Superior temporal gyrus (tissue), 1 donor: Measurements from ENCODE around the gene STAM2.
"Not testable (repeated sequence)": the region's sequence is repeated elsewhere in the genome, so short reads cannot be mapped to it uniquely, and the experiment has no call there.

Experiments
- DNase-seq: peaks from one replicate; pipeline ENCODE4 v3.0.0-alpha.2; 2016; ENCODE audit errors: extremely low spot score

STAM2 gene

DNA sequence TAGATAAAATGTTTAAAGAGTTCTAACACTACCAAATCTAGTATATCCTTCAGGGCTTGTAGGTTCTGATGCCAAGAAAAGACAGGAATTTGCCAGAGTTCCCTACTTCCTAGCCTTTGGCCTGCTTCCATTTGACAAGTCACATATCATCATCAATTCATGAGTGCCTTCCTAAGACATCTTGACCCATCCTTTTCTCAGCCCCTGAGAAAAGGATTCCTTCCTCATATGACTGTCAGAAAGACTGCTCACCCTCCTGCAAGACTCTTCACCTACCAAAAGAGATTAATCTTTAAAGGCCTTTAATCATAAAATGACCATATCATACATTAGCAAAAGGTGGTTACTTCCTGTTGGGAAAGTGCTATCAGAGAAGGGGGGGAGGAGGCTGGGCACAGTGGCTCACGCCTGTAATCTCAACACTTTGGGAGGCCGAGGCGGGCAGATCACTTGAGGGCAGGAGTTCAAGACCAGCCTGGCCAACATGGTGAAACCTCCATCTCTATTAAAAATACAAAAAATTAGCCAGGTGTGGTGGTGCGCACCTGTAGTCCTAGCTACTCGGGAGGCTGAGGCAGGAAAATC is 3.3 kb downstream of the STAM2 start:
- not testable (repeated sequence) for DNase-seq

DNA sequence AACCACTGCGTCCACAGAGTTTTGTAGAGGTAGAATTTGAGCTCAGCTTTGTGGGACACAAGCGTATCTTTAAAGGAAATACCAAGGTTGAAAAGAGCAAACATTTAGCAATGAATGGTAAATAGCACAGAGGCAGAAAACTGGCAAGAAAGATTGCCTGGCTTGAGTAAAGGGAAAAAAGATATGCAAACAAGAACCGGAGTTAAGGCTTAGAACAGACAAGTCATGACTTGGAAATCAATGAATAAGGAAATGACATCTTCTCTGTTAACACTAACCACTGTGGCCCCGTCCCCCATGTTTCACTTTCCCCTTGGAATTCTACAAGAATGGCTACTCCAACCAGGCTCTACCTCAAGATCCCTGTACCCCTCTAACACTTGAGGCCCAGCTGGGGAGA is 3.8 kb downstream of the STAM2 start:
- no peak for DNase-seq

DNA sequence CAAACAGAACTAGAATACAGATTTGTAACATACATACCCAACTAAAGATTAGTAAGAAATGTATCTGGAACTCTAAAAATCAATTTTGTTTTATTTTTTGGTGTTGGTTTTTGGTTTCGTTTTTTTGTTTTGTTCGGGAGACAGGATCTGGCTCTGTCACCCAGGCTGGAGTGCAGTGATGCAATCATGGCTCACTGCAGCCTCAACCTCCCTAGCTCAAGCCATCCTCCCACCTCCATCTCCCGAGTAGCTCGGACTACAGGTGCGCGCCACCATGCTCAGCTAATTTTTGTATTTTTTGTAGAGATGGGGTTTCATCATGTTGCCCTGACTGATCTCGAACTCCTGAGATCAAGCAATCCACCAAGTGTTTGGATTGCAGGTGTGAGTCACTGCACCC is 6.4 kb downstream of the STAM2 start:
- DNase-seq, result not testable (repeated sequence)

DNA sequence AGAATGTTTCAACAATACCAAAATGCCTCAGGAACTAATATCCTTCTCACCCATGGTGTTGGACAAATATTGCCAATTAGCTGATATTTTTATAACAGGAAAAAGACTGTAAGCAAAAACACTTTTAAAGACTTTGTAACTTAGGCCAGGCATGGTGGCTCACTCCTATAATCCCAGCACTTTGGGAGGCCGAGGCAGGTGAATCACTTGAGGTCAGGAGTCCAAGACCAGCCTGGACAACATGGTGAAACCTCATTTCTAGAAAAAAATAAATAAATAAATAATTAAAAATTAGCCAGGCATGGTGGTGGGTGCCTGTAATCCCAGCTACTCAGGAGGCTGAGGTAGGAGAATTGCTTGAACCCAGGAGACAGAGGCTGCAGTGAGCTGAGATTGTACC is 8.1 kb downstream of the STAM2 start:
- DNase-seq, result not testable (repeated sequence)

DNA sequence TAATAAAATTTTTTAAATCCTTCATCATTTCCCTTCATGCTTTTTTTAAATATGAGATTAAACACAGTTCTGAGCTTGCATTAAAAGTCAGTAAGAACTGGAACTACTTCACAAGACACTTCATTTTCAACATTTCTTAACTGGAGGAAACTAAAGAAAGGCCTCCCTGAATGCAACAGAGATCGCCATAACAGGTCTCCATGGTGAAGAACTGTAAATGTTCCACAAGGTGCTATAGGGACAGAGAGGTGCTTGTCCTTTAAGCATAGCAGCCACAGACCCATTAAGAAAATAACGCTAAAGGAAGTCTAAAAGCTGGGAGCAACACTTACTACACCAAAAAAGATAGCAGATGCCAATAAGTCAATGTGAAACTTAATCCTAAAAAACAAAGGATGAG is 8.5 kb downstream of the STAM2 start:
- DNase-seq, result no peak

DNA sequence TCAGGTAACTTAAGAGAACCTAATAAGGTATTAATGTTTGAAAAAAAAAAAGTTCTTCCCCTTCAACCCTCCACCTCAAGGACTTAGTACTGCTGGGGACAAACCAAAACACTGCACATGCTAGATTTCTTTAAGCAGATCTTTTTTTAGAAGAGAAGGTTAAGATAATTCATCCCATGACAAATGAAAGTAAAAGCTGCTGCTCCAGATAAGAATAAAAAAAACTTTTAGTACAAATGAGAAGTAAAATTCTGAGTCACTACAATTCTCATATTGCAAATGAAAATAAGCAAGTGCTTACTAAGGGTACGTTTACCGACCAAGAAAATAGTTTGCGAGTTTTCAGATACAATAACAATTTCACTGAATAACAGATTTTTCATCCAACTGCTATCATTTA is 8.9 kb downstream of the STAM2 start:
- DNase-seq, result no peak

DNA sequence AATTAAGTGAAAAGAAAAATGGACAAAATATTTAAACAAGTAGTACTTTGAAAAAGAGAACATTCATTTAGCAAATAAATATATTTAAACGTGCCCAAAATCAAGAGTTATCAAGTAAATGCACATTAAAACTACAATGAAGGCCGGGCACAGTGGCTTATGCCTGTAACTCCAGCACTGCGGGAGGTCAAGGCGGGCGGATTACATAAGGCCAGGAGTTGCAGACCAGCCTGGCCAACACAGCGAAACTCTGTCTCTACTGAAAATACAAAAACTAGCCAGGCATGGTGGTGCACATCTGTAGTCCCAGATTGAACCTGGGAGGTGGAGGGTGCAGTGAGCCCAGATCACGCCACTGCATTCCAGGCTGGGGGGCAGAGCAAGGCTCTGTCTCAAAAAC is 9.8 kb downstream of the STAM2 start:
- DNase-seq, result no peak

DNA sequence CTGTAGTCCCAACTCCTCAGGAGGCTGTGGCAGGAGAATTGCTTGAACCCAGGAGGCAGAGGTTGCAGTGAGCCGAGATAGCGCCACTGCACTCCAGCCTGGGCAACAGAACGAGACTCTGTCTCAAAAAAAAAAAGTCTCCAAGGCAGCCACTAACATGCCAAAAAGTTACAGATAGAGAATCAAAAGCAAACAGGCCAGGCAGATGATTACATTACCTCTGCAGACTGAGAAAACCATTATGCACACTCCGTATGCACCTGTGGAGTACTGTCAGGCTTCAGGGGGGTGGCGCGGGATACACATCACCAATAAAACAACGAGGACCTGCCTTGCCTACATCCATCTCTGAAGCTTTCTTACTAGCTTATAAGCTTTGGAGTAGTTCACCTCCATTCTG is 10.3 kb downstream of the STAM2 start:
- no peak for DNase-seq

DNA sequence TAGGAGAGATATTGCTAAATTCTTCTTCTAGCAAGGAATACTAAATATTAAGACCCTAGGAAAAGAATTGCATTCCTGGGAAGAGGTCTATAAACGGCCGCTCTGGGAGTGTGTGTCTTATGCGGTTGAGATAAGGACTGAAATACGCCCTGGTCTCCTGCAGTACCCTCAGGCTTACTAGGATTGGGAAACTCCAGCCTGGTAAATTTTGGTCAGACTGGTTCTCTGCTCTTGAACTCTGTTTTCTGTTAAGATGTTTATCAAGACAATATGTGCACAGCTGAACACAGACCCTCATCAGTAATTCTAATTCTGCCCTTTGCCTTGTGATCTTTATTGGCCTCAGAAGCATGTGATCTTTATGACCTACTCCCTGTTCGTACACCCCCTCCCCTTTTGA is 11.9 kb downstream of the STAM2 start:
- not testable (repeated sequence) for DNase-seq

DNA sequence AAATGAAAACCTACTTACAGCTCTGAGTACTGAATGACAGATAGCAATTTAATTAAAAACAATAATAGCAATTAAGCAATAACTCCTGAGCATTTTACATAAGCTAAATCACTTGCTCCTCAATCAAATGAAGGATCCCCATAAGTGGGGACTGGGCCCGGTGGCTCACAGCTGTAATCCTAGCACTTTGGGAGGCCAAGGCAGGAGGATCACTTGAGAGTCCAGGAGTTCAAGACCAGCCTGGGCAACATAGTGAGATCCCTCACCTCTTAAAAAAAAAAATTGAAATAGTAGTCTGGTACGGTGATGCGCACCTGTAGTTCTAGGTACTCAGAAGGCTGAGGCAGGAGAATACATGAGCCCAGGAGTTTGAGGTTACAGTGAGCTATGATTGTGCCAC is 13.4 kb downstream of the STAM2 start:
- no peak for DNase-seq

DNA sequence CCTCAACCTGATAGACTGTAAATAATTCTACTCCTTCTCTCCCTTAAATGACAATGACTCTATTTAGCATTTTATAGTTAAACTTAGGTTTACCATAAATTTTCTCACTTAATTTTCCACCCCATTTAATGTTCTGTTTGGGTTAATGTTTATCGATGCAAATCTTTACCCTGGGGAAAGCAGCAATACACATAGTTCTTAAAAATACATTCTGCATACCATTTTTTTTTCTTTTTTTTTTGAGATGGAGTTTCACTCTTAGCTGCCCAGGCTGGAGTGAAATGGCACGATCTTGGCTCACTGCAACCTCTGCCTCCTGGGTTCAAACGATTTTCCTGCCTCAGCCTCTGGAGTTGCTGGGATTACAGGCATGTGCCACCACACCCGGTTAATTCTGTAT is 14.0 kb downstream of the STAM2 start:
- DNase-seq, result no peak

DNA sequence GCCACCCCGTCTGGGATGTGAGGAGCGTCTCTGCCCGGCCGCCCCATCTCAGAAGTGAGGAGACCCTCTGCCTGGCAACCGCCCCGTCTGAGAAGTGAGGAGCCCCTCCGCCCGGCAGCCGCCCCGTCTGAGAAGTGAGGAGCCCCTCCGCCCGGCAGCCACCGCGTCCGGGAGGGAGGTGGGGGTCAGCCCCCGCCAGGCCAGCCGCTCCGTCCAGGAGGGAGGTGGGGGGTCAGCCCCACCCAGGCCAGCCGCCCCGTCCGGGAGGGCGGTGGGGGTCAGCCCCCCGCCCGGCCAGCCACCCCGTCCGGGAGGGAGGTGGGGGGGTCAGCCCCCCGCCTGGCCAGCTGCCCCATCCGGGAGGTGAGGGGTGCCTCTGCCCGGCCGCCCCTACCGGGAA is 15.2 kb downstream of the STAM2 start:
- DNase-seq, result not testable (repeated sequence)

DNA sequence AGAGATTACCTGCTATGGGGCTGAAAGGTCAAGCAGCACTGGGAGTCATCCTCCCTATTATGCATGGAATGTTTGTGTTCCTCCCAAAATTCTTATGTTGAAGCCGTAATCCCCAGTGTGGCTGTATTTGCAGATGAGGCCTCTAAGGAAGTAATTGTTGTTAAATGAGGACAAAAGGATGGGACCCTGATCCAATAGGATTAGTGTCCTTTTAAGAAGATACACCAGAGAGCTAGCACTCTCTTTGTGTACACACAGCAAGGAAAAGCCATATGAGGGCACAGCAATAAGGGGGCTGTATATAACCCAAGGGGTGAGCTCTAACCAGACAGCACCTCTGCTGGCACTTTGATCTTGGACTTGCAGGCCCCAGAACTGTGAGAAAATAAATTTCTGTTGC is 18.3 kb downstream of the STAM2 start:
- no peak for DNase-seq

DNA sequence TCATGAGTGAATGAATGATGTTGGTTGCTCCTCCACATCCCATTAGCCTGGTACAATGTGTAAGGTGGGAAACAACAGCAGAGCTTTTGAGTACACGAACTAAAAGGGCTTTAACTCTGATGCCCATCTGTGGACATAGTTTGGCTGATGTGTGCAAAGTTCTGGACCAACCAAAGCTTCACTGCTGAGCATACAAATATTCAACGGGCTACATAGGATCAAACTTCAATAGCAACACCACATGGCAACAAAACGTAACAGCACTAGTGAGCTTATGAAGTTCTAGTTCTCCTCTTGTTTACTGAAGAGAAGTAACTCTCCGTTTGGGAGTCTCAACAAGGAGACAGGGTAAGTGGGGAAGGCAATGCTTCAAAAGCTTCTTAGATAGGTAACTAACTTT is 20.4 kb downstream of the STAM2 start:
- no peak for DNase-seq

DNA sequence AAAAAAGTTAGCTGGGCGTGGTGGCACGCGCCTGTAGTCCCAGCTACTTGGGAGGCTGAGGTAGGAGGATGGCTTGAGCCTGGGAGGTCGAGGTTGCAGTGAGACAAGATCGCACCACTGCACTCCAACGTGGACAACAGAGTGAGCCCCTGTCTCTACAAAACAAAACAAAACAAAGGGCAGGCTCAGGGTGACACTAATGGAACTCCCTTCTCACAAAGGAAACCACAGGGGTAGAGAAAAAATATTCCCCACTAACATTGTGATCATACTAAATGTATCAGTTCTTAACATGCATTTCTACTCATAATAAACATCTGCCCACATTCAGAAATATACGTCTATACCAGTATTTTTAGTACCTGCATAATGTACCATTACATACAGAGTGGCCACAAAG is 21.1 kb downstream of the STAM2 start:
- DNase-seq, result no peak

DNA sequence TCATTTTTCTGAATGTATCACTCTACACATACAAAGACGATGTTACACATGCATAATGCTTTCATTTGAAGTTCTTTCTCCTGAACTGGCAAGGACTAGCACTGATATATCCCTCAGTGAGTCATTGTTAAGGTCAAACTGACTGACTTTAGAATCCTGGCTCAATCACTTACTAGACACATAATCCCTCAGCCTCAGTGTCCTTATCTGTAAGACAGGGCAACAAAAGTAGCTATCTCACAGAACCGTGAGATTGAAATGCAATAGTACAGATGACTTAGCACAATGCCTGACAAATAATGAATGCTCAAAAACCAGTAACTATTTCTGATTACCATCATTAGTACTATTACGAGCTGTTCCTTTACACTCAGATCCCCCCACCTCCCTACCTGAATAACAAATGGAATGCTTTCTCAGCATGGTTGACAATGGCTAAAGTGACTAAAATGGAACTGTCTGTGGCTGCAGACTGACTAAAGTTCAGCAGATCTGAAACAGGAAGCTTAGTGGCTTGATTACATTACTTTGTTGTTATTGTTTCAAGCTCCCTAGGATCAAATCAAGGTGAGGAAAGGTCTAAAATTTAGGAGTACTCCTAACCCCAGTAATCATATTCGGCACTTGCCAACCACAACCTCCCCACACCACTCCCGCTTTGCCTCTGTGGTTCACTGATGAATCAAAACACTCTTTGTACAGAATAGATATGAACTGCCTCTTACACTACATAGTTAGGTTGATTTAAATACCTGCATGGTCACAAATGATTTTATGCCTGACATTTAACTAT is 40.9 kb downstream of the STAM2 start:
- DNase-seq, result no peak

DNA sequence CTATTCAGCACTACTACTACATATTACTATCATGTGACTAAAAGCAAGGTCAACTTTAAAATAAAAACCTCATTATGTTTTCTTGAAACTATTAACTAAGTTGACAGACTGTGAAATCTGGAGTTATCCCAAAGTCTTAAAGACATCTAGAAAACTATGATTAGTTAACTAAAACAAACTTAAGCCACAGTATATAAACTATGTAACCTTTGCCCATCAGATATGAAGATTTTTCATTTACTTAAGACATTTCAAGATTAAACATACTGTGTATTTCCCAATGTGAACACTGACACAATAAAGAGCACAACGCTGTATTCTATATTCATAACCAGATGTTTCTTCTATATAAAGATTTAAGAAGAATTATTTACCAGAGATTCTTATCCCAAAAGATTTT is 43.3 kb downstream of the STAM2 start:
- DNase-seq, result no peak

DNA sequence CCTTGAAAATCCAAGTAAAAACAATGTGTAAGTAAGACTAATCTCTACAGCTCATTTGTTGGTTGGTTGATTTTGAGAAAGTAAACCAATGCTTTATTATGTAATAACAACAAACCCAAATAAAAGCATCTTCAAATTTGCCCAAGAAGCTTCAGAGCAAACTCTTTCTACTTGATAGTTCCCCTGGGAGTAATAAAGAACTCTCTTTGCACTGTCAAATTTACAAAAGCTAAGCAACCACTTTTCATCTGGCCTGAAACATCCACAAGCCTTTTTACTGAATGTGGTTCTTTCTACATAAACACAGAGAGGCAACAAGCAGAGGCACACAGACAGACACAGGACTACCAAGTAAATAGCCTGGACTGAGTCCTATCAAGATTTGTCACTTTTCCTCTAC is 47.9 kb downstream of the STAM2 start:
- DNase-seq, result no peak

DNA sequence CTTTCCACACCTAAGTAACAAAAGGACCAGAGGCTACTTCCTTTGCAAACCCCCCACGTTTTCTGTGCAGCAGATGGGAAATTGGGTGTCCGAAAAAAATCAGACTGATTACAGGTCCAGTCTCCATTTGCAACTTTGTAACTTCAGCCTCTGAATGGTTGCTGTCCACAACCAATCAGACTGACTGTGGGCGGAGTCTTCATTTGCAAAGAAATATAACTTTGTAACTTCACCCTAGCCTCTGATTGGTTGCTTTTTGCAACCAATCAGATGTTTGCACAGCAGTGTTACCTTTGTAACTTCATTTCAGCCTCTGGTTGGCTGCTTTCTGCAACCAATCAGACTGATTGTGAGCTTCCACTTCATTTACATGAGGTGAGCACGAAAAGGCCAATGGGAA is 48.9 kb downstream of the STAM2 start:
- no peak for DNase-seq

DNA sequence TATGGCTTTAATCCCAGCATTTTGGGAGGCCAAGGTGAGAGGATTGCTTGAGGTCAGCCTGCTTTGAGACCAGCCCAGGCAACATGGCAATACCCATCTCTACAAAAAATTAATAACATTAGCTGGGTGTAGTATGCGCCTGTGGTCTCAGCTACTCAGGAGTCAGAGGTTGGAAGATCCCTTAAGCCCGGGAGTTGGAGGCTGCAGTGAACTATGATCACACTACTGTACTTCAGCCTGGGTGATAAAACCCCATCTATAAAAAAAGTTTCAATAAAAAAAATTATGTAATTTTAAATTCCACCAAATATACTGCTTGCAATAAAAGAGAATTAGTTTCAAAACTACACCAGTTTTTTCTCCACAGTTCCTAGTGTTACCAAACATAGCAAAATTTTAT is 53.4 kb downstream of the STAM2 start:
- no peak for DNase-seq

DNA sequence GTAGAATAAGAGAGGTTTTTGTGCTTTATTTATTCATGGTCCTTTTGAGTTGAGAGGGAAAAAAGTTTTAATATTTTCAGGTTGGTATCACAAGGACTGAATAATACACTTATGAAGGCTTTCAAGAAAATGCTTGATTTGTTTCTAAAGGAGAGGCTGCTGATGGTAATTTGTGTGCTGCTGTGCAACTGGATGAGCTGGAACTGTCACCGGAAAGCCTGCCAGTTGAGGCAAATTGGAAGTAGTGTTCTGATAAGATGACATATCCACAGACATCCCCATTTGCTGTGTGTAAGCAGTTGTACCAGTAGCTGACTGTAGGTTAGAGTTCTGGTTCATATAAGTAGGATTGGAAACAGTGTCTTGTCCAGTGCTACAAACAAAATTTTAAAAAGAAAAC is 55.1 kb downstream of the STAM2 start:
- DNase-seq, result no peak

DNA sequence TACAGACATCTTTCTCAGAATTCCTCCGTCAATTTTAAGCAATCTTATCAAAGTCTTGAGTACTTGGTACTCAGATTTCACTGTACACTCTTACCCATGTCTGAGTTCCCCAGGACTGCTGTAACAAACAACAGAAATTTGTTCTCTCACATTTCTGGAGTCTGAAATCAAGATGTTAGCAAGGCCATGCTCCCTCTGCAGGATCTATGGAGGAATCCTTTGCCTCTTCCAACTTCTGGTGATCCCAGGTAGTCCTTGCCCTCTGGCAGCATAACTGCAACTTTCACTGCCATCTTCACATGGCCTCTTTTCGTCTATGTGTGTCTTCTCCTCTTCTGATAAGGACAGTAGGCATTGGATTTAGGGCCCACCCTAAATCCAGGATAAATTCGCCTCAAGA is 59.6 kb downstream of the STAM2 start:
- DNase-seq, result no peak

DNA sequence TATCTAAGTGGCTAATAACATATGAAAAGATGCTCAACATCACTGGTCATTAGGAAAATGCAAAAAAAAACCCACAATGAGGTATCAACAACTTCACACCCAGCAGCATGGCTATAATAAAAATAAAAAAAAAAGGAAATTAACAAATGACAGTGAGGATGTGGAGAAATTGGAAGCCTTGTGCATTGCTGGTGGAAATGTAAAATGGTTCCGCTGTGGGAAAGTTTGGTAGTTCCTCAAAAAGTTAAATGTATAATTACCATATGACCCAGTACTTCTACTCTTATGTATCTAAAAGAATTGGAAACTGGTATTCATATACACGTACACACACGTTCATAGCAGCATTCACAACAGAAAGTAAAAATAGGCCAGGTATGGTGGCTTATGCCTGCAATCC is 61.2 kb downstream of the STAM2 start:
- DNase-seq, result no peak

DNA sequence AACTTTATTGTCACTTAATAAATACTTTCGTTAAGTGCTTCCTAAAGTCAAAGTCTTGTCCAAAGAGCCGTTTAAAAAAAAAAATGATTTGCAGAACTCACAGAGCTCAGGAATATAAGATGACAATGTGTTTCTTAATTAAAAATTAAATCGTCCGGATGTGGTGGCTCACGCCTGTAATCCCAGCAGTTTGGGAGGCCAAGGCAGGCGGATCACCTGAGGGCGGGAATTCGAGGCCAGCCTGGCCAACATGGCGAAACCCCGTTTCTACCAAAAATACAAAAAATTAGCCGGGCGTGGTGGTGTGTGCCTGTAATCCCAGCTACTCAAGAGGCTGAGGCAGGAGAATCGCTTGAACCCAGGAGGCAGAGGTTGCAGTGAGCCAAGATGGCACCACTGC is 68.4 kb downstream of the STAM2 start:
- not testable (repeated sequence) for DNase-seq
